ENCODE results near the gene ZNF135. TPM values are rescaled to one million over a fixed set of nuclear protein-coding genes. Genes with fewer than 3 reads are reported as not detected.
A peak's percentile ranks its signal among the peaks of the same experiment; 100 is the strongest.

The ZNF135 gene
- total and polyA plus RNA-seq, 4 donors: 0.31 to 1.5 (median 0.42) TPM

- Histone ChIP-seq H3K27me3 (ENCODE audit: control insufficient read depth in 4 of 4, insufficient read depth in 4 of 4, low read length in 3 of 4) (no peaks in the 10 kb centered on the region), H3K36me3 (ENCODE audit: control insufficient read depth in 4 of 4, insufficient read depth in 3 of 4, low read depth in 1 of 4, low read length in 3 of 4) (no peaks in the 10 kb centered on the region), H3K4me3 (ENCODE audit: low read depth in 1 of 3, low read length in 3 of 3) (peak overlapping the region; percentile 27 to 92 (median 38)), H3K9me3 (ENCODE audit: control insufficient read depth in 4 of 4, low read length in 3 of 4) (peaks cover 17 to 32% (median 24%) of the 10 kb centered on the region in 4 donors), H3K9ac (ENCODE audit: low read depth in 1 of 2, low read length in 2 of 2) (no peak overlapping the region), H3K4me1 (ENCODE audit: control insufficient read depth in 4 of 4, insufficient read depth in 4 of 4, low read length in 3 of 4) (peaks cover 0 to 6% (median 3%) of the 10 kb centered on the region in 4 donors), H3K27ac (ENCODE audit: low read depth in 1 of 2, low read length in 2 of 2) (no peak overlapping the region)
- TF ChIP-seq NR2F2 (IDR thresholded peaks at IDR 0.05) (no peak), RAD21 (IDR thresholded peaks at IDR 0.05) (no peak), FOXA1 (IDR thresholded peaks at IDR 0.05) (no peak), RXRA (IDR thresholded peaks at IDR 0.05) (no peak), TAF1 (conservative IDR thresholded peaks at IDR 0.05) (no peak), ATF3 (IDR thresholded peaks at IDR 0.05) (no peak), SP1 (IDR thresholded peaks at IDR 0.05) (no peak), HNF4A (conservative IDR thresholded peaks at IDR 0.05) (no peak), YY1 (IDR thresholded peaks at IDR 0.05) (no peak), HNF4G (IDR thresholded peaks at IDR 0.05) (no peak), EGR1 (IDR thresholded peaks at IDR 0.05; ENCODE audit: low read depth in 2 of 2) (no peak), FOXA2 (IDR thresholded peaks at IDR 0.05) (no peak), JUND (IDR thresholded peaks at IDR 0.05) (no peak), GABPA (IDR thresholded peaks at IDR 0.05 in 1 of 2, conservative IDR thresholded peaks at IDR 0.05 in 1 of 2) (no peak), CTCF (IDR thresholded peaks at IDR 0.05; ENCODE audit: low read depth, low read length, missing input control) (no peak), ZBTB33 (IDR thresholded peaks at IDR 0.05) (no peak), REST (IDR thresholded peaks at IDR 0.05) (no peak)
- TF ChIP-seq, protein P1, sequence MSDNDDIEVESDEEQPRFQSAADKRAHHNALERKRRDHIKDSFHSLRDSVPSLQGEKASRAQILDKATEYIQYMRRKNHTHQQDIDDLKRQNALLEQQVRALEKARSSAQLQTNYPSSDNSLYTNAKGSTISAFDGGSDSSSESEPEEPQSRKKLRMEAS (IDR thresholded peaks at IDR 0.05): no peak
- WGBS: 53% methylated on average over 8 of the region's 8 CpGs
- DNase-seq (ENCODE audit: low spot score): no peak
Observed at GRCh38 chr19:58097349-58097748, 38.3 kb downstream of the ZNF135 start.

Data from liver (tissue), 9 donors.